ELR (cell line): ENCODE results near the gene CTCFL.
"Not testable (repeated sequence)": the region's sequence is repeated elsewhere in the genome, so short reads cannot be mapped to it uniquely, and the experiment has no call there.

Experiments used
- DNase-seq: peaks from one replicate; pipeline ENCODE4 v3.0.0-alpha.2; 2015; ENCODE audit warnings: low read depth

The CTCFL gene

DNA sequence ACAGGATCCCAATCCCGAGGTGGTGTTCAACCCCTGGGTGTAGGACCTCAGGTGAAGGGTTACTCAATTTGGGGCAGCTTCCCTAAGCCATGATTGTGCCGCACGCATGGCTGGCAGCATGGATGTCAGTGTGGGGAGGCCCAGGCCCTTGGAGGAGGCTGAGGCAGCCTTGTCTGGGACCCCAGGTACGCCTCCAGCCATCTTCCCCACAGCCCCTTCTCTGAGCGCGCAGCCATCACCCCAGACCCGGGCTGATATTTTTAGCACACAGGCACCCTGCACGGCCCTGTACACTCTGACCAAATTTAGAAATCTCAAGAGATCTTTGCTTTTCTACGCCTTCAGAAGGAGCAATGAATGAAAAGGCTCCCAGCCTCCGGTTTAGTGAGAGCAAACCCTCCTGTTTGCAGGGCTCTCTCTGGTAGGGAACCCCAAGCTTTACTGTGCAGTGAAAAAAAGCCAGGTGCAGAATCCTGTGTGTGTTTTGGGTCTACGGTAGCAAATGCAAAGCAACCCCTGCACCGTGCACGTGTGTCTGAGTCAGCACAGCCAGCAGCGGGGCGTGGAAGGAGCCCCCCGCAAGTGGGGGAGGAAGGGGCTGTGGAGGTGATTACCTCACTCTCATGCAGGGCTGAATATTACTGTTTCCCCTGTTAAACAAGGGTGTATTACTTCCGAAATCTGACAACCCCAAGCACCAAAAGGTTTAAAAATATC, 44.3 kb downstream of the CTCFL start:
- DNase-seq = no peak

DNA sequence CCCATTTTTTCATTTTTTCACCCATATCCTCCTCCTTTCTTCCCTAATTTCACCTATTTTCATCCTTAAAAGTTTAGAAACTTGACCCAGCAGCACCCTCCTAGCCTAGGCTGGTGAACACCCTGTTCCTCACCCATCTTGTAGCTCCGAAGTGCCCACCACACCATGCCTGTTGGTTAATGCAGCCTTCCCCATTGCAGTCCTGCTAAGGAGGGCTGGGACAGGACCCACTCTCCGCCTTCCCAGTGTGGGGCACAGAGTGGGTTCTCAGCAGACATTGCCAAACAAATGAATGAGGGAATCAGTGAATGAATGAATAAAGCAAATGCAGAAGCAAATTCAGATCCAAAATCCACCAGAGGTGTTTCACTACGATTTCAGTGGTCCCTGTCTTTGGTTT, 45.7 kb downstream of the CTCFL start:
- no peak for DNase-seq

DNA sequence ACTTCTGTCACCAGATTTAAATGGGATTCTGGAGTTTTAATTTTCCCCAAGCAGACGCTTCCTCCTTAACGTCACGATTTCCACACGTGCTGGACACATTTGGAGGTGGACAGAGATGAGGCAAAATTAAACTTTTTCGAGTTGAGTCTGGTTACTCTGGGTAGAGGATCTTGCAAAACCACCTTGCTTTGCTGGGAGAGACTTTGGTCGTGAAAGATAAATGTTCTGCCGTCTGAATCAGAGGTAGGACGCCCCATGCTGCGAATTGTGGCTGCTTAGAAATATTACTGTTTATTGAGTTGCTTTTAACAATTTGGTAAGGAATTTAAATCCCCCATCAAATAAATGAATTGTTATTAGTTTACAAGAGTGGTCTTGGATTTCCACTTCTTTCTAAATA, 46.8 kb downstream of the CTCFL start:
- DNase-seq = no peak

DNA sequence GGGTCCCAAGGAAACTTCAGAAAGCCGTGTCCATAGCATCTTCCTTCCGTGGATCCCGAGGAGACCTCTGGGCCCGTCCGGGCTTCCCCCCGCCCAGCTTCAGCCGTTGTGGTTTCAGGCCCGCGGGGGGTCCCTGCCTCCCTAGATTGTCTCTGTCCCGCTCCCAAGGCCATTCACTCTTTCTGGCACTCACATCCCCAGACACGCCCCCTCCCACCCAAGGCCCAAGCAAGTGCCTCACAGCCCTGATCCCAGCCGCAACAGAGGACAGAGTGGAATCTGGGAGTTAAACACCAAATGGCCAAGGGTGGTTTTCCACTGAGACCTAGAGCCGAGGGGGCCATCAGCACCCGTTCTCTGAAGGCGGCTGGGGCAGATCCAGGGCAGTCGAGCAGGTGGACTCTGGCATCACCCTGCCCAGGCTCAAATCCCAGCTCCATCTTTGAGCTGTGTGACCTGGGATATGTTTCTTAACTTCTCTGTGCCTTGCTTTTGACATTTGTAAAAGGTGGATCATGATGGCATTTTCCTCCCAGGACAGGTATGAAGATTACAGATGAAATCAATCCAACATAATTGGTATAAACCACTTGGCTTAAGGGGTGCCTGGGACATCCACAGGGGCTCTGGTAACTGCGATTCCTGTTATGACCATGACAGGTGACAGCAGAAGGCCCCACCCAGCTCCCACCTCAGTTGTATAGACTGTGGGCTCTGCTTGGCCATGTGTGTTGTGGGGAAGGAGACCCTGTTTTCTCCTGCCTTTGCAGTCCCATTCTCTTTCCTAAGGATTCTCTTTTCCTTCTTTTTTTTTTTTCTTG, 48.1 kb downstream of the CTCFL start:
- DNase-seq = no peak

DNA sequence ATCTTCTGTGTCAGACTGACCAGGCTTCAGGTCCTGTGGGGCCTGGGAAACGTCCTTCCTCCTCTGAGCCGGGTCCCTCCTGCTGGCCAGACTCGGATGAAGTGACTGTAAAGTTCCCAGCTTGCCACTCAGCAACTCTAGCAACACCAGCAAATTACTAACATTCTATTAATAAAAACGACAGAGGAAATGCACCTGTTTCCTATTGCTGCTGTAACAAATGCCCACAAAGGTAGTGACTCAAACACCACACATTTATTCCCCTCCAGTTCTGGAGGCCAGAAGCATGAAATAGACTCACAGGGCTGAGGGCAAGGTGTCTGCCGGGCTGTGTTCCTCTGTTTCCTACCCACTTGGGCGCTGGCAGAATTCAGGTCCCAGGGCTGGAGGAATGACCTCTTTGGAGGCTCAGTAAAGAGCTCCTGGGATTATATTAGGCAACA, 48.8 kb downstream of the CTCFL start:
- DNase-seq = no peak

DNA sequence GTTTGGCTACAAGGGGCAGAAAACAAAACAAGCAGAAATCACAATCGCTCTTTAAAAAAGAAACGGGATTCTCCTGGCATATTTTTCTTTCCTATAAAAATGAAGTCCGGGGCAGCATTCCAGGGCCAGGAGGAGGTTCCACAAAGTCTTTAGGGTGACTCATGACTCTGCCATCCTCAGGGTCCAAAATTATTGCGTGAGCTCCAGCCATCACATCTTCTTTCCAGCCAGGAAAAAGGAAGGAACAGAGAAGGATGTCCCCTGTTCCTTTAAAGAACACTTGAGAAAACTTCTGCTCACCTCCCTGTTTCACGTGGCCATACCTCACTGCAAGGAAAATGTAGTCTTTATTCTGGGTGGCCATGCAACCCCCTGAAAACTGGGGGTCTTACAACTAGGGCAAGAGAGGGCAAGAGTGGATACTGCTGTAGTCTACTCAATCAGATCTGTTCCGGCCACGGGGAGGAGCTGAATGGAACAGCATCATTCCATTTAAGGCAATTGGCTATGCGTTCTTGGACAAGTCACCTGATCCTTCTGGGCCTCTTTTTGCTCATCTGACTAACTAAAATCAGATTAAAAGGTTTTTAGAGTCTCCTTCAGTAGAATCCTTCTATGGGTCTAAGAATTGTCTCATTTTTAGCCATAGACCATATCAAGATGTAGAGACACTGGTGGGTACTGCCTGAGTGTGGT, 49.4 kb downstream of the CTCFL start:
- DNase-seq = no peak

DNA sequence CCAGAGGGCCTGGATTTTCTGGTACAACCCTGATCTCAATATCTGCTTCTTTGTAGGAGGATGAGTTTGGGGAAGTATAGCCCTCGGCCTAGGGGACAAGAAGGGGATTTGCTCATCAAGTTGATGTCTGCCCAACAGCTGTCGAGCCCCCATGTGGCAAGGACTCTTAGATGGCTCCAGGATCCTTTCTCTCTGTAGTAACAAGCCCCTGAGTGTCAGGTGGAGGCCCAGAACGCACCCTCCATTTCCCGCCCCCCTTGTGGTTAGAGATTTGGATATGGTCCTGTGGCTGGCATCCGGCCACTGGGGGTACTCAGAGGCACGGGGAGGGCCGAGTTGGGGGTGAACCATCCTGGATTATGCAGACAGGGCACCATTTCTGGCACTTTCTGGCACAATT, 50.1 kb downstream of the CTCFL start:
- DNase-seq = no peak

DNA sequence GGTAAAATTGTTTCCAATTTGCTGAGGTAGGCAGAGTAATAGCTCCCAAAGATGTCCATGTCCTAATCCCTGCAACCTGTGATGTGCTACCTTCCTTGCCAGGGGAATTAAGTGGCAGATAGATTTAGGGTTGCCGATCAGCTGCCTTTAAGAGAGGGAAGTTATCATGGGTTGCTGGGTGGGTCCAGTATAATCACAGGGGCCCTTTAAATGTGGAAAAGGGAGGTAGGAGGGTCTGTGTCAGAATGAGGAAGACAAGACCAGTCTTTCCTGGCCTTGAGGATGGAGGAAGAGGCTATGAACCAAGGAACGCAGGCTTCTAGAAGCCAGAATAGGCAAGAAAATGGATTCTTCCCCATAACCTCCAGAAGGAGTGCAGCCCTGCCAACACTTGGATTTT, 50.7 kb downstream of the CTCFL start:
- no peak for DNase-seq

DNA sequence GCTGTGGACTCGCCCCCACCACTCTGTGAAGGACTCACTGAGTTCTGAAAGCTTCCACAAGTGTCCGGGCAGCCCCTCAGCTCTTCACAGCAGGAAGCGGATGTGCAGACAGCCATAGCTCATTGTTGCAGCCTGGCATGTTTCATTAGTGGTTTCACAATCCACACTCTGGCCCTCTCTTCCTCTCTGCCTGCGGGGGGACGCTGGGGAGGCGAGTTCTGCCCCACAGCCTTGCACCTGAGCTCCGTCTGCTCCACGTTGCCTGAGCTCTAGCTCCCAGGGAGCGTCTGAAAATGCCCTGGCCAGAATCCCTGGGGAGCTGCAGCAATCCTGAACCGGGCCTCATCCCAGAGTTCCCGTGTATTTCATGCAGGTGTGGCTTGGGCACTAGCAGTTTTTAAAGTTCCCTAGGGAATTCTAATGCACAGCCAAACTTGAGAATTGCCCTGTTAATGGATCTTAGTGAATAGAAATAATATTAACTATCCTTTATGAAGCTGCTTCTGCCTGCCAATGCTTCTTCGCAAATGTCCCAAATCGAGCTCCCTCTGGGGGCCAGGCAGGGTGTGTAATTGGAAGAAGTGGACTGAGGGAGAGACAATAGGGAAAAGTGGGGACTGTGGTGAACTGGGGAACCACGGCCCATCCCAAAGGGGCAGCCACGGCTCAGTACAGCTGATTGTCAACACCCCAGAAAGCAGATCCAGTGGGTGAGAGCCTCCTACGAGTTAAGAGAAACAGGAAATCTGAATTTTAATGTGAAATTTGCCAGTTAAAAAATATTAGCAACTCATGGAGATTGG, 51.5 kb downstream of the CTCFL start:
- no peak for DNase-seq

DNA sequence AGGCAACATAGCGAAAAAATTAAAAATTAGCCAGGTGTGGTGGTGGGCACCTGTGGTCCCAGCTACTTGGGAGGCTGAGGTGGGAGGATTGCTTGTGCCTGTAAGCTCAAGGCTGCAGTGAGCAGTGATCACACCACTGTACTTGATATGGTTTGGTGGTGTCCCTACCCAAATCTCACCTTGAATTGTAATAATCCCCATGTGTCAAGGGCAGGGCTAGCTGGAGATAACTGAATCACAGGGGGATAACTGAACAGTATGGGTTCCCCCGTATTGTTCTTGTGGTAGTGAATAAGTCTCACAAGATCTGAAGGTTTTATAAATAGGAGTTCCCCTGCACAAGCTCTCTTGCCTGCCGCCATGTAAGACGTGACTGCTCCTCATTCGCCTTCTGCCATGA, 52.5 kb downstream of the CTCFL start:
- not testable (repeated sequence) for DNase-seq

DNA sequence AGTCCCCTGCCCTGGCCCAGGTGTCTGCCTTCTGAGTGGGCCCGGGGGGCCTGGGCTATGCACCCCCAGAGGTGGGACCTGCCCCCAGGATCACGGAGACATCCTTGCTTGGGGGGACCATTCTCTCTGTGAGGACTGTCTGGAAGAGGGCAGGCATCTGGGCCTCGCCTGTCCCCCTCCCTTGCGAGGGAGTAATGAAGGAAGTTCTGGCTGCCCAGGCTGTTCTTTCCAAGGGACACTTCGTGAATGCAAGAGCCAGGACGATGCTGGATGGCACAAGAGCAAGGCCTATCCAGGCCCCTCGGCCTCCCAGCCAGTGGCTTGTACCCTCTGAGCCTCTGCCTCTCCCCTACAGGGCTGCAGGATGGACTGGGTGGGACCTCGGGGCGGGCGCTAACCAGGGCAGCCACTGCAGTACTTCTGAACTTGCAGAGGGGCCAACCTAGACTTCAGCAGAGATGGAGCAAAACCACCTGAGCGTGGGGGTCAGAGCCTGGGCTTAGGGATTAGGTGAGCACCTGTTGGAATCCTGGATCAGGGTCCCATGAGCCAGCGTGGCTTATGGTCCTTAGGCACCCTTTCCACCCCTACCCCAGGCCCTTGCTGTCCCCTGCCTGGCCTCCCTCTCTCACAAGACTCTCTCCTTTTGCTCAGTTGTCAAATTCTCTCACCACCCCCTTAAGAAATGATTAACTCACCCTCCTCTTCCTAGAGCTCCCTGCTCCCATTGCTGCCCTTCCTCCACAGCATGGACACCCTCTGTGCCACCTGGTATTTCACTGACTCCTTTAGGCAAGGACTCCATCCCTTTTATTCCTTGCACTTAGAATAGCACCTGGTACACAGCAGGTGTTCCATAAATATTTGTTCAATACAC, 53.2 kb downstream of the CTCFL start:
- no peak for DNase-seq

DNA sequence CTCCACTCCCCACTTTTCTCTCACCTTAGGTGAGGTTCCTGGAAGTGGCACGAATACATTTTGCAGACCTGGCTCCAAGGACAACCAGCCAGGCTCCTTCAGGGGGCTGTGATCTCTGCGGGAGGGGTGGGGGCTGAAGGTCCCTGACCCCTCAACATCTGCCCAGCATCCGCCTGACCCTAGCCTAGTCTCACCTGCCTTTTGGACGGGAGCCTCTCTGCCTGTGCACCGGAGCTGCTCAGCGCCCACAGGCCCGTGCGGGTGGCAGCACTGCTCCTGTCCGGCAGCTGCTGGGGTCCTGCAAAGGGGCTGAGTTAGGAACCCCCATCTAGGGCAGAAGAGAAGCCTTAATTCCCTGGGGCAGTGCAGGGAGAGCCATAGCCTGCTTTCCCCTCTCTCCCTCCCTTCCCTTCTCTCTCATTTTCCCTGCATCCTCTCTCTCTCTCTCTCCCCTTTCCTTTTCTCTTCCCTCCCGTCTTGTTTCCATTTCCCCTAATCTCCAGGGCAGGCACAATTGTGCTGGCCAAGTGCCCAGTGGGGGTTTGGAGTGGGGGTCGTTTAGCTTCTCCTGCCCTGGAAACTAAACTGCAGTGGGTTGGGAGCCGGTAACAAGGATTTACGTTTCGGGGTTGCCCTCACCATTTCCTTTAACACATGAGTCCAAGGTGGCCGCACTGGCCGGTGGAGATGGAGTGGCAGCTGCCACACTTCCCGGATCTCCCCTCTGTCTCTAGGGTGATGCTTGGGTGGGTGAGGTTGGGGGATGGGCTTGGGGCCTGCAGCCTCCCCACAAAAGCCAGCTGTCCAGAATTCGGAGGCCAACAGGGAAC, 54.1 kb downstream of the CTCFL start:
- no peak for DNase-seq

DNA sequence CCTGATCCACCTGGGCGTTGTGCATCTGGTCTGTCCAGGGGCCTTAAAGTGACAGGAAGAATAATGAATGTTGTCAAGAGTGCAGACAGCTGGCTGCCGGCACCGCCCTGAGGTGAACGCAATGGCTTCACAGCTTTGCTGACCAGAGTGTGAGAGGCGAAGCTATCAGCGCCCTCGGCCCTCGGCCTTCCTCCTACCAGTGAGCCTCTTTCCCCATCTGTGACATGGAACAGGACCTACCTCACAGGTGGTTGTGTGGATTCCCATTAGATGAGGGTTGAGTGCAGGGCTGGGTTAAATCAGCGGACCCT, 54.8 kb downstream of the CTCFL start:
- DNase-seq = no peak

DNA sequence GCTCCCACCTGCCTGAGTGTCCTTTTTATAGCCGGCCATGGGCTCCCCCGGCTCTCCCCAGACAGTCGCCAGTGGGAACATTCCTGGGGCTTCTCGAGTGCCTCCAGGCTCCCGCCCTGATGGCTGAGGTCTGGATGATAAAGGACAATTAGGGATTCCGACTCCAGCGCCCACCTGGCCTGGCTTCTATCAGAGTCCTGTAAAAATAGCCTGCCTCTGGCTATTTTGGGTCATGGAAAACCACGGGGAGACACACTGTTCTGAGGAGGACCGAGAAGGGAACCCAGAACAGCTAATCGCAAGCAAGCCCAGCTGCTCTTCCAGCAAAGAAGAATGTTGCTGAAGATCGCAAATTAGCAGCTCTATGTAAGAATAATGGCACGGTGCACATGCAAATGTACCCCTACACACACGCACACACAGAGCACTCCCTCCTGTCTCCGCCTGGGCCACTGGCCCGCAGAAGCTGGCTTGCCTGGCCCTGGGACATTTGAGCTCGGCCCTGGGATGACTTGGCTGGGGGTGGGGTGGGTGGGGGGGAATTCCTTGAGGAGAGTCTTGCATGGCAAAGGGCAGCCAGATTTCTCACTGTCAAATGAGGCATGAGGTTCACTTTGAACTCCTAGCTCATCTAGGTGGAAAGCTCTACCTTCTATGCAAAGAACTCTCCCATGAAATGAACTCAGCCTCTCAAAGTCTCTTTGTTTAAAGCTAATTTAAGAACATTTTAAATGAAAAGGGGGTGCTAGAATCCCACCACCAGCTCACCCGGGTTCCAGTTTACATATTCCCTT, 55.3 kb downstream of the CTCFL start:
- no peak for DNase-seq

DNA sequence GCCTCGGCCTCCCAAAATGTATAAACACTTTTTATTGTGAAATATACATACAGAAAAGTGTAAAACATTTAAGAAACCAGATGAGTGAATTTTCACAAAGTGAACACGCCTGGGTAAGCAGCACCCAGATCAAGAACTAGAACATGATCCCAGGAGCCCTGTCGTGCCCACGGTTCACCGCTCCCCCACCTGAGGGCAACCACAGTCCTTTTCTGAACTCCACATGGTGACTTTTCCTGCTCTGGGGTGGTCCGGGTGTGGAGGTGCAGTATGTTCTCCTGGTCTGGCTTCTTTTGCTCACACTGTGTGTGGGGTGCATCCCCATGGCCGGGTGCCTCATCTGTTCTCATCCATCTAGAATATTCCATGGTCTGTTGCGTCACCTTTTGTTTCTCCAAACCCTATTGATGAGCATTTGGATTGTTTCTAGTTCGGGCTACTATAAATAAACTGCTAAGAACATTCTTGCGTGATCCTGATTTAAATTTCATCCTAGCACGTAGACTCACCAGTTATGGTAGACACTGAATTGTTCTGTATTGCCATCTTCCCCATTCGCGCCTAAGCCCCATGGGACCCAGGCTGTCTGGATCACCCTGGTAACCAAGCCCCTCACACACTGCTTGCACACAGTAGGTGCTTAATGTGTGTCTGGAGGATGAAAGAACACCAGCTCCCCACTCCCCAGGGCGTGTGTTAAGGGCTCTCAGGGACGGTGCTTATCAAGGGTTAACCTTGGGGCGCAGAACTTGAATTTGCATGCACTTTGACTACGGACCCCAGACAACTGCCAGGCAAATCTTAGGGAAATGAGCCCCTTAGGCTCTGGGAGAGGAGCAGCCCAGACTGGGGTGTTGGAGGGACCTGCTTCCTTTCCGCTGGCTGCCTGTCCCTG, 56.2 kb downstream of the CTCFL start:
- DNase-seq = no peak

DNA sequence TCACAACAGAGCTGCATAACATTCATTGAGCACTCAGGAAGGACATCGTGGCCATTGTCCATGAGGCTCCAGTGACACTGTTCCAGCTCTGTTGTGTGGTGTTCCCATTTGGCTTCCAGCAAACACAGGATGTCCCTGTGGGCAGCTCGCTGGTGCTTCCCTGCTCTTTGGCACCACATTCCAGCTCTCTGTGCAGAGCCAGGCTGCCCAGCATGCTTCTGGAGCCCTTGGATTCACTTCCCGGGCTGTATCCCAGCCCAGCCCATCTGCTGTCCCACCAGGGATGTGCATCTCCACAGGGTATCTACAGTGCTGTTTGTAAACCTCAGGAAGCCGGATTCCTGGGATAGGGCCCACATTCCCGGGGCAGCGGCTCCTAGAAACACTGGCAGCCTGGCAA, 57.2 kb downstream of the CTCFL start:
- DNase-seq = no peak

DNA sequence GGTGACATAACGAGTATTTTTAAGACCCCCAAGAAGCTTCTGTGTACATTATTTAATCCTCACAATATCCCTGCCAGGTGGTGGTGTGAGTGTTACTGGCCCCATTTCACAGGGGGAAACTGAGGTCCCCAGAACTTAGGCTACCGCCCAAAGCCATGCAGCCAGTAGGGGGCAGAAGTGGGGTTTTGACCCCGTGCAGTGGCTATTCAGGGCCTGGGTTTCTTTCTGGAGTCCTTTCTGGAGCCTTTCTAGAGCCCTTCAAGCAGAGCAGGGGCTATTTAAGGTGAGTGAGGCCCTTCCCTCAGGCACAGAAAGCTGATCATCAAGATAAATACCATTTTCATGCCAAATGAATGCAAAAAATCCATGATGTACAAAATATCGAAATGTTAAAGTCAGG, 59.0 kb downstream of the CTCFL start:
- no peak for DNase-seq

DNA sequence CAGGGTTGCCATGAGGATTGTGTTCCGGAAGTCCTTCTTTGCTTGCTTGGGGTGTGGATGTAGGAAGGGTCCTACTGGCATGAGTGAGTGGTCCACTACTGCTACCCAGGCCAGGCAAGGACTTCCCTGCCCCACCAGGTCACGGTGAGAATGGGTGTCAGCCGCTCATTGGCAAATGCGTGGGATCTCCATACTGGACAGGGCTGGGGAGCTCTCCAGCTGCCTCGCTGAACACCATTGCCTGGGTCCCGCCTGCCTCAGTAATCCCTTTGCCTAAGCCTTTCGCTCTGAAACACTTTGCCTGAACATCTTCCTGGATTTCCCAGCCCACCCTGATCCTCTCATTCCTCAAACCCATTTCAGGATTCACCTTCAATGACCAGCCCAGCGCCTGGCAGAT, 59.5 kb downstream of the CTCFL start:
- DNase-seq = no peak
